ENCODE data around the gene SURF6. TPM values are rescaled to one million over a fixed set of nuclear protein-coding genes. Genes with fewer than 3 reads are reported as not detected.
"Not testable (repeated sequence)": the region's sequence is repeated elsewhere in the genome, so short reads cannot be mapped to it uniquely, and the experiment has no call there.

SURF6 gene
- total RNA-seq, 1 experiment from 2014 or later, result 20.6 TPM

- DNase-seq (ENCODE audit: extremely low read depth, low read depth), result no peak
These were observed 34.4 kb downstream of the SURF6 start for GRCh38 chr9:133301253-133302230.

- DNase-seq (ENCODE audit: extremely low read depth, low read depth), result not testable (repeated sequence)
These were observed 36.0 kb downstream of the SURF6 start for GRCh38 chr9:133299996-133300395.

- DNase-seq (ENCODE audit: extremely low read depth, low read depth), result no peak
These were observed 41.7 kb downstream of the SURF6 start for GRCh38 chr9:133294257-133294656.

- no peak for DNase-seq (ENCODE audit: extremely low read depth, low read depth)
These were observed 45.2 kb downstream of the SURF6 start for GRCh38 chr9:133290751-133291302.

- DNase-seq (ENCODE audit: extremely low read depth, low read depth), result no peak
These were observed 49.5 kb downstream of the SURF6 start for GRCh38 chr9:133286523-133286922.

- DNase-seq (ENCODE audit: extremely low read depth, low read depth), result no peak
These were observed 50.7 kb downstream of the SURF6 start for GRCh38 chr9:133285252-133285775.

- no peak for DNase-seq (ENCODE audit: extremely low read depth, low read depth)
These were observed 51.6 kb downstream of the SURF6 start for GRCh38 chr9:133284362-133284761.

- DNase-seq (ENCODE audit: extremely low read depth, low read depth), result not testable (repeated sequence)
These were observed 52.5 kb downstream of the SURF6 start for GRCh38 chr9:133283255-133284032.

- no peak for DNase-seq (ENCODE audit: extremely low read depth, low read depth)
These were observed 53.3 kb downstream of the SURF6 start for GRCh38 chr9:133282464-133283238.

GRCh38 chr9:133280392-133280791, 55.6 kb downstream of the SURF6 start:
- no peak for DNase-seq (ENCODE audit: extremely low read depth, low read depth)

Small RNA genes lying within 50 kb of the gene (small RNA-seq; reads per million reads assigned to genes)
- gene RF00019, result 0 reads per million in 2 experiments
- gene SNORD24, result 0 reads per million in 2 experiments
- gene SNORD36A, result 0 reads per million in 2 experiments
- gene SNORD36B, result 0 reads per million in 2 experiments
- 0 reads per million in 2 experiments for gene SNORD36C

Other genes with a start within 250 kb of the SURF6 start
- gene RALGDS, start 214.9 kb downstream of the SURF6 start, total RNA-seq (2014; rRNA removed; shearing (Covaris generic)), result 19.2 and 21.2 TPM in 2 replicates
- gene GBGT1, start 172.3 kb downstream of the SURF6 start, total RNA-seq (2014; rRNA removed; shearing (Covaris generic)), result 0.27 and 1.0 TPM in 2 replicates
- gene OBP2B, start 126.9 kb downstream of the SURF6 start, total RNA-seq (2014; rRNA removed; shearing (Covaris generic)), result not detected in 2 replicates
- not detected in 2 replicates for gene ABO, start 61.0 kb downstream of the SURF6 start, total RNA-seq (2014; rRNA removed; shearing (Covaris generic))
- 16.9 and 17.0 TPM in 2 replicates for gene MED22, start 11.9 kb upstream of the SURF6 start, total RNA-seq (2014; rRNA removed; shearing (Covaris generic))
- 2,700 and 2,738 TPM in 2 replicates for gene RPL7A, start 12.0 kb upstream of the SURF6 start, total RNA-seq (2014; rRNA removed; shearing (Covaris generic))
- 17.3 and 23.8 TPM in 2 replicates for gene SURF1, start 20.3 kb upstream of the SURF6 start, total RNA-seq (2014; rRNA removed; shearing (Covaris generic))
- 51.3 and 52.6 TPM in 2 replicates for gene SURF2, start 20.4 kb upstream of the SURF6 start, total RNA-seq (2014; rRNA removed; shearing (Covaris generic))
- gene SURF4, start 39.9 kb upstream of the SURF6 start, total RNA-seq (2014; rRNA removed; shearing (Covaris generic)), result 212 and 214 TPM in 2 replicates
- 0.59 TPM in 1 of 2 replicates, not detected in the other for gene STKLD1, start 40.2 kb upstream of the SURF6 start, total RNA-seq (2014; rRNA removed; shearing (Covaris generic))
- 22.1 and 27.1 TPM in 2 replicates for gene REXO4, start 81.8 kb upstream of the SURF6 start, total RNA-seq (2014; rRNA removed; shearing (Covaris generic))
- 0.40 and 1.1 TPM in 2 replicates for gene ADAMTS13, start 86.2 kb upstream of the SURF6 start, total RNA-seq (2014; rRNA removed; shearing (Covaris generic))
- 2.7 and 4.1 TPM in 2 replicates for gene CACFD1, start 123.8 kb upstream of the SURF6 start, total RNA-seq (2014; rRNA removed; shearing (Covaris generic))
- gene SLC2A6, start 142.9 kb upstream of the SURF6 start, total RNA-seq (2014; rRNA removed; shearing (Covaris generic)), result 4.0 and 4.4 TPM in 2 replicates
- gene MYMK, start 188.8 kb upstream of the SURF6 start, total RNA-seq (2014; rRNA removed; shearing (Covaris generic)), result not detected in 2 replicates
- gene ADAMTSL2, start 198.5 kb upstream of the SURF6 start, total RNA-seq (2014; rRNA removed; shearing (Covaris generic)), result not detected in 2 replicates